Astrocyte of the spinal cord (primary cell): ENCODE measurements around the gene TMC2.

ENCODE experiments used
- DNase-seq: peaks from one replicate; pipeline ENCODE4 v3.0.0; 2011; ENCODE audit warnings: low read depth, low spot score
- H3K4me3 ChIP-seq: 2 replicates; pipeline ENCODE4 v1.5.1; 2011; ENCODE audit warnings: low read depth, mild to moderate bottlenecking, low read length, moderate library complexity
- CTCF ChIP-seq: IDR thresholded peaks from 2 replicates; pipeline ENCODE4 v1.5.1; 2012; ENCODE audit warnings: low read depth, mild to moderate bottlenecking, low read length, inconsistent platforms
- in situ Hi-C: cut with HindIII; loops from 2 replicates; pipeline ENCODE4 v1.10.0; 2017; ENCODE audit warnings: low sequenced_read_pairs

Gene TMC2

GRCh38 chr20:2610941-2611720 is 74.8 kb downstream of the TMC2 start:
- no peak for DNase-seq
- TF ChIP-seq CTCF, result no peak
- in situ Hi-C loops, result no loop called here
- H3K4me3 ChIP-seq, result no peak overlapping the region

- H3K4me3 ChIP-seq, result no peak overlapping the region
- in situ Hi-C loops, result no loop called here
- TF ChIP-seq CTCF, result no peak
- DNase-seq, result no peak
These were observed 75.7 kb downstream of the TMC2 start for GRCh38 chr20:2612073-2612472.

- no peak for TF ChIP-seq CTCF
- in situ Hi-C loops, result no loop called here
- DNase-seq, result no peak
- H3K4me3 ChIP-seq, result no peak overlapping the region
These were observed 80.3 kb downstream of the TMC2 start for GRCh38 chr20:2616634-2617033.

- no peak overlapping the region for H3K4me3 ChIP-seq
- DNase-seq, result no peak
- TF ChIP-seq CTCF, result no peak
- in situ Hi-C loops, result no loop called here
These were observed 80.8 kb downstream of the TMC2 start for GRCh38 chr20:2617099-2617714.

- no peak for DNase-seq
- in situ Hi-C loops, result no loop called here
- no peak for TF ChIP-seq CTCF
- no peak overlapping the region for H3K4me3 ChIP-seq
These were observed 82.4 kb downstream of the TMC2 start for GRCh38 chr20:2618815-2619214.

- H3K4me3 ChIP-seq, result no peak overlapping the region
- in situ Hi-C loops, result no loop called here
- DNase-seq, result no peak
- TF ChIP-seq CTCF, result no peak
These were observed 83.0 kb downstream of the TMC2 start for GRCh38 chr20:2619337-2619736.
